Natural killer cell treated with Interleukin-12 subunit alpha and Interleukin-12 subunit beta and Interleukin-15 and Interleukin-18, amount 100 ng/mL, for 72 hours (primary cell): ENCODE results near the gene SNUPN. TPM values are rescaled to one million over a fixed set of nuclear protein-coding genes. Genes with fewer than 3 reads are reported as not detected.
"Not testable (repeated sequence)": the region's sequence is repeated elsewhere in the genome, so short reads cannot be mapped to it uniquely, and the experiment has no call there.

Experiments
- ATAC-seq, 2 donors: fragments of 150-1000 bp; cut with Tn5 transposase in 1 of 2; sonication (Bioruptor Pico), chemical (Tn5 transposase) in 1 of 2; 2 replicates each; pipeline ENCODE4 v1.10.0; 2021
- DNase-seq: peaks from one replicate; pipeline ENCODE4 v3.0.0; 2022; ENCODE audit warnings: low spot score
- H3K27ac Mint-ChIP-seq, 2 donors: 1 replicate in 1 of 2; 2 replicates in 1 of 2; pipeline ENCODE4 v1.8.0; 2022; ENCODE audit warnings: mixed read lengths in 2 of 2, mild to moderate bottlenecking in 1 of 2, moderate library complexity in 1 of 2
- H3K27me3 Mint-ChIP-seq, 2 donors: 1 replicate in 1 of 2; 2 replicates in 1 of 2; pipeline ENCODE4 v1.8.0; 2022; ENCODE audit warnings: mixed read lengths in 2 of 2
- H3K36me3 Mint-ChIP-seq: one replicate; pipeline ENCODE4 v1.8.0; 2022; ENCODE audit warnings: mixed read lengths
- H3K4me1 Mint-ChIP-seq, 2 donors: 1 replicate in 1 of 2; 2 replicates in 1 of 2; pipeline ENCODE4 v1.8.0; 2022; ENCODE audit warnings: low read depth in 2 of 2, mixed read lengths in 2 of 2, mild to moderate bottlenecking in 1 of 2
- H3K4me3 Mint-ChIP-seq: one replicate; pipeline ENCODE4 v1.8.0; 2022; ENCODE audit warnings: mixed read lengths
- H3K9me3 Mint-ChIP-seq: 2 replicates; pipeline ENCODE4 v1.8.0; 2022; ENCODE audit warnings: mixed read lengths
- total RNA-seq, 2 donors: library from RNA; stranded (reverse); gene quantifications; one replicate each; pipeline ENCODE4 v1.2.3, GENCODE V29; 2022

SNUPN gene
- total RNA-seq, 2 donors from 2014 or later, result 15.5 to 26.7 TPM

GRCh38 chr15:75594276-75594675 lies 31.2 kb downstream of the SNUPN start:
- Mint-ChIP-seq H3K4me3 (no peak overlapping the region), H3K27ac (no peak overlapping the region), H3K9me3 (no peaks in the 10 kb centered on the region), H3K27me3 (no peaks in the 10 kb centered on the region), H3K4me1 (peaks cover 25 to 28% of the 10 kb centered on the region in 2 donors), H3K36me3 (peaks cover 15% of the 10 kb centered on the region)
- no peak for ATAC-seq
- no peak for DNase-seq

- no peak for DNase-seq
- Mint-ChIP-seq H3K9me3 (no peaks in the 10 kb centered on the region), H3K27me3 (no peaks in the 10 kb centered on the region), H3K4me1 (peaks cover 9% of the 10 kb centered on the region in 2 donors), H3K36me3 (peaks cover 11% of the 10 kb centered on the region), H3K4me3 (no peak overlapping the region), H3K27ac (no peak overlapping the region)
- ATAC-seq, result no peak
These were observed 33.7 kb downstream of the SNUPN start for GRCh38 chr15:75591655-75592364.

DNA sequence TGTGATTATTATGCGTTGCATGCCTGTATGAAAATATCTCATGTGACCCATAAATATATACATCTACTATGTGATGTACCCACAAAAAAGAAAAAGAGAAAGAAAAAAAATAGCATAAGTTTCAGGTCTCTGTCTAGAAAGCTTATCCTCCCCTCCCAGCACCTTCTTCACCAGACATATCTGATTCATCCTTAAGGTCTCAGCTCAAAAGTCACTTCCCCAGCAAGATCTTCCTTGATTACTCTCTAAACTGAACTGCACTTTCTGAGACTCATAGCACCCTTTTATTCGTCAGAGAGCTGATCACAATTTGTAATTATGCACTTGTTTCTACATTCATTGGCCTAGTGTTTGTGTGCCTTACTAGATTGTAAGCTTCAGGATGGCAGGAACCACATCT lies 35.3 kb downstream of the SNUPN start:
- ATAC-seq (no peak), DNase-seq (no peak)
- Mint-ChIP-seq H3K4me3 (no peak overlapping the region), H3K27me3 (no peaks in the 10 kb centered on the region), H3K27ac (no peak overlapping the region), H3K4me1 (no peaks in the 10 kb centered on the region), H3K36me3 (peaks cover 4% of the 10 kb centered on the region), H3K9me3 (no peaks in the 10 kb centered on the region)

- peaks cover 4% of the 10 kb centered on the region for H3K36me3 Mint-ChIP-seq
- no peaks in the 10 kb centered on the region for H3K4me1 Mint-ChIP-seq
- DNase-seq (no peak), ATAC-seq (no peak)
- no peaks in the 10 kb centered on the region for H3K27me3 Mint-ChIP-seq
- H3K4me3 Mint-ChIP-seq, result no peak overlapping the region
- H3K9me3 Mint-ChIP-seq, result no peaks in the 10 kb centered on the region
- H3K27ac Mint-ChIP-seq, result no peak overlapping the region
These were observed 36.5 kb downstream of the SNUPN start for GRCh38 chr15:75589071-75589470.

DNA sequence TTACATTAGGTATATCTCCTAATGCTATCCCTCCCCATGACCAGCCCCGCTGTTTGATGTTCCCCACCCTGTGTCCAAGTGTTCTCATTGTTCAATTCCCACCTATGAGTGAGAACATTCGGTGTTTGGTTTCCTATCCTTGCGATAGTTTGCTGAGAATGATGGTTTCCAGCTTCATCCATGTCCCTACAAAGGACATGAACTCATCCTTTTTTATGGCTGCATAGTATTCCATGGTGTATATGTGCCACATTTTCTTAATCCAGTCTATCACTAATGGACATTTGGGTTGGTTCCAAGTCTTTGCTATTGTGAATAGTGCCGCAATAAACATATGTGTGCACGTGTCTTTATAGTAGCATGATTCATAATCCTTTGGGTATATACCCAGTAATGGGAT lies 39.1 kb downstream of the SNUPN start:
- H3K4me3 Mint-ChIP-seq, H3K27me3 Mint-ChIP-seq, H3K9me3 Mint-ChIP-seq, H3K36me3 Mint-ChIP-seq, H3K4me1 Mint-ChIP-seq, ATAC-seq, H3K27ac Mint-ChIP-seq, DNase-seq: not testable (repeated sequence)

DNA sequence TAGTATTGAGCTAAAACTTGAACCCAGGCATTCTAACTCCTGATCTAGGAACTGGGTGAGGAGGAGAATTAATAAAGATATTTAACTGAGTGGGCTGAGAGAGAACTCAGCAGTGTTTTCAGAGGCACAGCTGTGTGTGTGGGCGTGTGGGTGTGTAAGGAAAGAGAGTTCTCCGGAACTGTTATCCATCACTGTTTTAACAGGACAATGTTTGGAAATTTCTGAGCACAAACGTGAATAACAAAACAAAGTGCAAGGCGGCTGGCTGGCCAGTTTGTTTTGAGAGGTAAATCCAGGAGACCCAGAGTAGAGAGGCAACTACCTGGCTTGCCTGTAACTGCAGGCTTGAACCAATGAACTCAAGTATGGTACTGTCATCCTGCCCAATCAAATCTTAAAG lies 41.4 kb downstream of the SNUPN start:
- Mint-ChIP-seq H3K27ac (no peak overlapping the region), H3K4me3 (no peak overlapping the region), H3K36me3 (no peaks in the 10 kb centered on the region), H3K9me3 (no peaks in the 10 kb centered on the region), H3K27me3 (no peaks in the 10 kb centered on the region), H3K4me1 (peaks cover 5 to 6% of the 10 kb centered on the region in 2 donors)
- no peak for ATAC-seq
- no peak for DNase-seq

DNA sequence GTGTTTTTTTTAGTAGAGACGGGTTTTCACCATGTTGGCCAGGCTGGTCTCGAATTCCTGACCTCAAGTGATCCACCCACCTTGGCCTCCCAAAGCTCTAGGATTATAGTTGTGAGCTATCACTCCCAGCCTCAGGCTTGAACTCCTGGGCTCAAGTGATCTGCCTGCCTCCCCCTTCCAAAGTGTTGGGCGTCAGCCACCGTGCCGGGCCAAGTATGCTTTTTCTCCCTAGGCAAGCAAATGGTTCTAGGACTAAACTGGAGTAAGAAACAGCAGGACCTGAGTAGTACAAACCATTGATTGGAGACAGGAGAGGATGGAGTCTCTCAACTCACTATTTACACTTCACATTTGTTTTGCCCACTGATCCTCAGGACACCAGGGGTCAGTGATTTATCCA lies 41.8 kb downstream of the SNUPN start:
- H3K9me3 Mint-ChIP-seq, result no peaks in the 10 kb centered on the region
- no peak overlapping the region for H3K4me3 Mint-ChIP-seq
- no peak overlapping the region for H3K27ac Mint-ChIP-seq
- no peak for DNase-seq
- H3K36me3 Mint-ChIP-seq, result no peaks in the 10 kb centered on the region
- no peak for ATAC-seq
- H3K4me1 Mint-ChIP-seq, result peaks cover 5 to 6% of the 10 kb centered on the region in 2 donors
- H3K27me3 Mint-ChIP-seq, result no peaks in the 10 kb centered on the region

DNA sequence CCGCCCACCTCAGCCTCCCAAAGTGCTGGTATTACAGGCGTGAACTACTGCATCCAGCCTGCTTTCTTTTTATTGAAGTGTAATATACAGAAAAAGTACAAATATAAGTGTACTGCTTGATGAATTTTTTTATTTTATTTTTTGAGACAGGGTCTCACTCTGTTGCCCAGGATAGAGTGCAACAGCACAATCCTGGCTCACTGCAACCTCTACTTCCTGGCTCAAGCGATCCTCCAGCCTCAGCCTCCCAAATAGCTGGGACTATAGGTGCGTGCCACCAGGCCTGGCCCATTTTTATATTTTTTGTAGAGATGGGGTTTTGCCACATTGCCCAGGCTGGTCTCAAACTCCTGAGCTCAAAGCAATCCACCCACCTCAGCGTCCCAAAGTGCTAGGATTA lies 42.6 kb downstream of the SNUPN start:
- DNase-seq, H3K27ac Mint-ChIP-seq, H3K27me3 Mint-ChIP-seq, H3K9me3 Mint-ChIP-seq, H3K36me3 Mint-ChIP-seq, H3K4me3 Mint-ChIP-seq, ATAC-seq, H3K4me1 Mint-ChIP-seq: not testable (repeated sequence)

- DNase-seq, result peak; percentile 85
- no peaks in the 10 kb centered on the region for H3K9me3 Mint-ChIP-seq
- peak; percentile 89 to 91 for ATAC-seq
- H3K4me3 Mint-ChIP-seq, result peak within 1 kb of the TSS; percentile 93
- peak within 1 kb of the TSS; percentile 83 to 92 for H3K27ac Mint-ChIP-seq
- H3K4me1 Mint-ChIP-seq, result peaks cover 17 to 23% of the 10 kb centered on the region in 2 donors
- no peaks in the 10 kb centered on the region for H3K27me3 Mint-ChIP-seq
- no peaks in the 10 kb centered on the region for H3K36me3 Mint-ChIP-seq
These were observed 46.3 kb downstream of the SNUPN start, which contains the start of gene PTPN9 for GRCh38 chr15:75578948-75579920. PTPN9 (minus strand) TSS chr15:75579315; CDS start chr15:75578776, 539 bp downstream.

- DNase-seq (no peak), ATAC-seq (peak; percentile 75 to 76)
- H3K4me1 Mint-ChIP-seq, result peaks cover 25 to 31% of the 10 kb centered on the region in 2 donors
- H3K36me3 Mint-ChIP-seq, result no peaks in the 10 kb centered on the region
- H3K27ac Mint-ChIP-seq, result peak overlapping the region; percentile 83 to 92
- peak overlapping the region; percentile 93 for H3K4me3 Mint-ChIP-seq
- no peaks in the 10 kb centered on the region for H3K9me3 Mint-ChIP-seq
- H3K27me3 Mint-ChIP-seq, result no peaks in the 10 kb centered on the region
These were observed 47.2 kb downstream of the SNUPN start for GRCh38 chr15:75578173-75578947.

DNA sequence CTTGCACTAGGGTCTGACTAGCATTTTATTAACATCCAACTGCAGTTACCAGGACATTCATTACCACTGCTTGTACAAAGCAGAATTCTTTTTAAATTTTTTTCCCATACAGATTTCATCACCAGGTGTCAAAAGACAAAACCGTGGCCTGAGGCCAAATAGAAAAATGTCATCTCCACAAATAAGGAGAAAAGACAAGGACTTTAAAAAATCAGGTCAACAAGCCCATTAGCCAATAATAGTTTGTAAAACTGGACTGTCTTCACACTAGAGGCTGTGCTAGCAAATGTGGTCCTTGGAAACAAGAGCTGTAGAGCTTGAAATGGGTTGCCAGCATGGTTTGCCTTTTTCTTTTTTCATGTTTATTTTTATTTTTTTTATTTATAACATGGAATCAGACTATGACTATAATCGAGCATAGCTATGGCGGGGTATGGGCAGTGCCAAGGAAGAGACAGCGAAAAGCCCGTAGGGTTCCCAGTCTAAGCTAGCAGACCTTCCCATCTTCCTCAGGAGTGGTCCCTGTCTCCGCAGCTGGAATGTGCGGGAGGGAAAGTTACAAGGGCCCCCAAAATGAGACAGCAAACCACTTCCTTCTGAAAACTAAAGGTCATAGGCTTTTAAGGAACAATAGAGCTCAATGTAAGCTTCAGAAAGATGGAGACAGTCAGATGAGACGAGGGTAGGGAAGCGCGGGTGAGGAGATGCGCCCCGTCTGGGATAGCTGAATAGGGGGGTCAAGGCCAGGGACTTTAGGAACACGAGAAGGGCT lies 47.9 kb downstream of the SNUPN start:
- Mint-ChIP-seq H3K36me3 (no peaks in the 10 kb centered on the region), H3K27ac (peak overlapping the region; percentile 83 to 92), H3K4me3 (peak overlapping the region; percentile 93), H3K9me3 (no peaks in the 10 kb centered on the region), H3K27me3 (no peaks in the 10 kb centered on the region), H3K4me1 (peaks cover 32 to 37% of the 10 kb centered on the region in 2 donors)
- DNase-seq, result no peak
- no peak for ATAC-seq

DNA sequence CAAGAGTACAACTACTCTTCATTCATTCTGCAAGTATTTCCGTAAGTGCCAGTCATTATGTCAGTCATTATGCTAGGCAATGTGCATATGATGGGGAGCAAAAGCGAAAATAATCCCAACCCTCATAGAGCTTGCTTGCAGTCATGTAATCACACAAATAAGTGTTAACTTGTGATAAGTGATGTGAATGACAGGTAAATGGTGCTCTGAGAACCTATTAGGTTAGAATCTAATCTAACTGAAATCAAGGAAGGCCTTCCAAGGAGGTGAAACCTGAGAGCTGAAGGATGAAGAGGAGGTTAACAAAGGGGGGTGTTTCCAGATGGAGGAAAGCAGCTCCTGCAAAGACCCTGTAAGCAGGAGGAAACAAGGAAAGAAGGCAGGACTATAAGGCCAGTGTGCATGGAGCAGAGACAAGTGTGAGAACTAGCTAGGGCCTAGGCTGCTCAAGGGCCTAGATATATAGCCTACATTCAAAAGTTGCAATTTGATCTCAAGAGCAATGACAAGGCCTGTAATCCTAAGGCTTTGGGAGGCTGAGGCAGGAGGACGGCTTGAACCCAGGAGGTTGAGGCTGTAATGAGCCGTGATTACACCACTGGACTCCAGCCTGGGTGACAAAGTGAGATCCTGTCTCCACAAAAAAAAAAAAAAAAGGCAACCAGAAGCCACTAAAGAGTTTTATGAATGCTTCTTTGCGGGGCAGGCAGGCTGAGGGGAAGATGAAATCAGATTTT lies 51.7 kb downstream of the SNUPN start:
- H3K27ac Mint-ChIP-seq, result peak overlapping the region; percentile 9 to 22
- DNase-seq, result no peak
- H3K36me3 Mint-ChIP-seq, result no peaks in the 10 kb centered on the region
- H3K9me3 Mint-ChIP-seq, result no peaks in the 10 kb centered on the region
- H3K4me1 Mint-ChIP-seq, result peaks cover 30 to 33% of the 10 kb centered on the region in 2 donors
- peak in 1 of 2 donors; percentile 37 for ATAC-seq
- no peaks in the 10 kb centered on the region for H3K27me3 Mint-ChIP-seq
- peak overlapping the region; percentile 10 for H3K4me3 Mint-ChIP-seq
